HL-60 (cell line): ENCODE measurements around the gene CABP7.

Source experiments
- GABPA ChIP-seq: IDR thresholded peaks from 2 replicates; pipeline ENCODE4 v1.6.1; 2012; ENCODE audit warnings: low read depth
- POLR2AphosphoS5 ChIP-seq: IDR thresholded peaks from 2 replicates; pipeline ENCODE4 v1.6.1; 2012; ENCODE audit warnings: low read depth
- SPI1 ChIP-seq: IDR thresholded peaks from 2 replicates; pipeline ENCODE4 v1.6.1; 2012; ENCODE audit warnings: low read depth, mild to moderate bottlenecking, borderline replicate concordance
- TF ChIP-seq, protein P1 (sequence below): IDR thresholded peaks from one replicate; pipeline ENCODE4 v1.5.1; 2011; ENCODE audit warnings: low read length, control low read depth, inconsistent platforms; ENCODE audit not compliant: insufficient read depth
- TF ChIP-seq, protein P2 (sequence below): IDR thresholded peaks from 2 replicates; pipeline ENCODE4 v1.6.1; 2012; ENCODE audit warnings: low read depth; ENCODE audit not compliant: insufficient replicate concordance

DNA sequence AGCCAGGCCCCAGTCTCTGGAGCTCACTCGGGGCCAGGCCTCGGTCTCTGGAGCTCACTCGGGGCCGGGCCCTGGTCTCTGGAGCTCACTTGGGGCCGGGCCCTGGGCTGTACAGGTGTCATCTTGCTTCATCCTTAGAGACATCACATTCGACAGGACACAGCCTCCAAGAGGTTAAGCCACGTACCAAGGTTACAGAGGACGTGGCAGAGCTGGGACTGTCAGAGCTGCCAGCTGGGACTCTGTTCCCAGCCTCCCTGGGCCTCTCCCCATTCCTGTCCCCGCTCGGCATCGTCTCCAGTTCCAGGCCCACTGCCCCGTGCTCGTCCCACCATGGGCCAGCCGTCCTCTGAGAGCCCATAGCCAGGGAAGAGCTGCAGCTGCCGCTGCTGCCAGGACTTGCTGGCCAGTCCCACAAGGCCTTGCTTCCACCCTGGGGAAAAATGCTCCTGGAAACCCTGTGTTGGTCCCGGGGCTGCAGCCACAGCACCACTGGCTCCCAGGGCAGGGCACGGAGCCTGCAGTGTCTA, 19.6 kb downstream of the CABP7 start:
- TF ChIP-seq, protein P1, sequence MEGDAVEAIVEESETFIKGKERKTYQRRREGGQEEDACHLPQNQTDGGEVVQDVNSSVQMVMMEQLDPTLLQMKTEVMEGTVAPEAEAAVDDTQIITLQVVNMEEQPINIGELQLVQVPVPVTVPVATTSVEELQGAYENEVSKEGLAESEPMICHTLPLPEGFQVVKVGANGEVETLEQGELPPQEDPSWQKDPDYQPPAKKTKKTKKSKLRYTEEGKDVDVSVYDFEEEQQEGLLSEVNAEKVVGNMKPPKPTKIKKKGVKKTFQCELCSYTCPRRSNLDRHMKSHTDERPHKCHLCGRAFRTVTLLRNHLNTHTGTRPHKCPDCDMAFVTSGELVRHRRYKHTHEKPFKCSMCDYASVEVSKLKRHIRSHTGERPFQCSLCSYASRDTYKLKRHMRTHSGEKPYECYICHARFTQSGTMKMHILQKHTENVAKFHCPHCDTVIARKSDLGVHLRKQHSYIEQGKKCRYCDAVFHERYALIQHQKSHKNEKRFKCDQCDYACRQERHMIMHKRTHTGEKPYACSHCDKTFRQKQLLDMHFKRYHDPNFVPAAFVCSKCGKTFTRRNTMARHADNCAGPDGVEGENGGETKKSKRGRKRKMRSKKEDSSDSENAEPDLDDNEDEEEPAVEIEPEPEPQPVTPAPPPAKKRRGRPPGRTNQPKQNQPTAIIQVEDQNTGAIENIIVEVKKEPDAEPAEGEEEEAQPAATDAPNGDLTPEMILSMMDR, result no peak
- TF ChIP-seq POLR2AphosphoS5 (no peak), SPI1 (no peak), GABPA (no peak)
- TF ChIP-seq, protein P2, sequence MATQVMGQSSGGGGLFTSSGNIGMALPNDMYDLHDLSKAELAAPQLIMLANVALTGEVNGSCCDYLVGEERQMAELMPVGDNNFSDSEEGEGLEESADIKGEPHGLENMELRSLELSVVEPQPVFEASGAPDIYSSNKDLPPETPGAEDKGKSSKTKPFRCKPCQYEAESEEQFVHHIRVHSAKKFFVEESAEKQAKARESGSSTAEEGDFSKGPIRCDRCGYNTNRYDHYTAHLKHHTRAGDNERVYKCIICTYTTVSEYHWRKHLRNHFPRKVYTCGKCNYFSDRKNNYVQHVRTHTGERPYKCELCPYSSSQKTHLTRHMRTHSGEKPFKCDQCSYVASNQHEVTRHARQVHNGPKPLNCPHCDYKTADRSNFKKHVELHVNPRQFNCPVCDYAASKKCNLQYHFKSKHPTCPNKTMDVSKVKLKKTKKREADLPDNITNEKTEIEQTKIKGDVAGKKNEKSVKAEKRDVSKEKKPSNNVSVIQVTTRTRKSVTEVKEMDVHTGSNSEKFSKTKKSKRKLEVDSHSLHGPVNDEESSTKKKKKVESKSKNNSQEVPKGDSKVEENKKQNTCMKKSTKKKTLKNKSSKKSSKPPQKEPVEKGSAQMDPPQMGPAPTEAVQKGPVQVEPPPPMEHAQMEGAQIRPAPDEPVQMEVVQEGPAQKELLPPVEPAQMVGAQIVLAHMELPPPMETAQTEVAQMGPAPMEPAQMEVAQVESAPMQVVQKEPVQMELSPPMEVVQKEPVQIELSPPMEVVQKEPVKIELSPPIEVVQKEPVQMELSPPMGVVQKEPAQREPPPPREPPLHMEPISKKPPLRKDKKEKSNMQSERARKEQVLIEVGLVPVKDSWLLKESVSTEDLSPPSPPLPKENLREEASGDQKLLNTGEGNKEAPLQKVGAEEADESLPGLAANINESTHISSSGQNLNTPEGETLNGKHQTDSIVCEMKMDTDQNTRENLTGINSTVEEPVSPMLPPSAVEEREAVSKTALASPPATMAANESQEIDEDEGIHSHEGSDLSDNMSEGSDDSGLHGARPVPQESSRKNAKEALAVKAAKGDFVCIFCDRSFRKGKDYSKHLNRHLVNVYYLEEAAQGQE, result no peak
